ENCODE results near the gene NFATC4. TPM values are rescaled to one million over a fixed set of nuclear protein-coding genes. Genes with fewer than 3 reads are reported as not detected.

Gene NFATC4
- total RNA-seq, 1 donor from 2014 or later, result 298 TPM

DNA sequence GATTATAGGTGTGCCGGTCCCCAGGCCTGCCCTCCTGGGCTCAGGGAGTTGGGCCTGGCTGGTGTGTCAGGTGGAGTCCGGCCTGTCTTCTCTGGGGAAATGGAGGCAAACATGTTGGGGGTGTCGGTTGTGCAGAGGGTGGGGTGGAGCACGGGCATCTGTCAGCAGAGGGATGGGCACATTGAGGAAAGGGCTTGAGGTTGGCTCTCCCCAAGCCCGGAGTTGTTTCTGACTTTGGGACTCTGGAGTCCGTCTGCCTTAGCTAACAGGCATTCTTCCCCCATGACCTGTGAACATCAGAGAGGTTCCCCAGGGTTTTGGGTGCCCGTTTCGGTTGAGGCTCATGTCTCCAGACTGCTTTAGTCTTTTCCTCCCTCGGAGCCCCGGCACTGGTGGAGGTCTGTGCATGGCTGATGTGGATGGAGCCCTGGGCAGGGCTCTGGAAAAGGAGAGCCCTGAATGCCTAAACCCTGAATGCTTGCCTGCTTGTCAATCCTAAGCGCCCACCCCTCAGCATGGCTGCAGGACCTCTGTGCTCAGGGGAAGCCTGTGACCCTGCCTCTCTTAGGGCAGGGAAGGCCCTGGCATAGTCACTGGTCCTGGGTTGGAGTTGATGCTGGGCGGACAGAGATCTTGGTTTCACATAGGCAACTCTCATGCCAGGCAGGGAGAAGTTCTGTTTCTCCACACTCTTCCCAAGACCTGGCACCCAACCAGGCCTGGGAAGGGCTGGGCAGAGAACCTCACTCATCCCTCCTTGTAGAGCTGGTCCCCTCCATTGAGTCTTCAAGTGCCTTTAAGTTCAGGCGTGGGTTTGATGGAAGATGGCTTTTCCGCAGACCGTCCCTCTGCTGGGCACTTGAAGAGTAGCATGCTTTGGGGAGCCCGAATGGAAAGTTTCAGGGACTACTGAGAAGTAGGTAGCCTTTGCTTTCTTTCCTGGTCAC is 43.7 kb downstream of the NFATC4 start:
- Mint-ChIP-seq H3K4me1 (peaks cover 1% of the 10 kb centered on the region), H3K27me3 (ENCODE audit: low read depth) (no peaks in the 10 kb centered on the region), H3K9me3 (no peaks in the 10 kb centered on the region), H3K36me3 (peaks cover 36% of the 10 kb centered on the region), H3K4me3 (no peak overlapping the region), H3K27ac (no peak overlapping the region)
- no peak for DNase-seq (ENCODE audit: low spot score in 2 of 2, unreplicated experiment in 2 of 2)
- TF ChIP-seq CTCF (IDR thresholded peaks at IDR 0.05; ENCODE audit: unreplicated experiment), result peak; percentile 73

GRCh38 chr14:24414077-24414476 is 46.1 kb downstream of the NFATC4 start:
- H3K4me3 Mint-ChIP-seq, result no peak overlapping the region
- no peak overlapping the region for H3K27ac Mint-ChIP-seq
- peaks cover 34% of the 10 kb centered on the region for H3K36me3 Mint-ChIP-seq
- peaks cover 6% of the 10 kb centered on the region for H3K4me1 Mint-ChIP-seq
- DNase-seq (ENCODE audit: low spot score in 2 of 2, unreplicated experiment in 2 of 2), result no peak
- H3K27me3 Mint-ChIP-seq (ENCODE audit: low read depth), result no peaks in the 10 kb centered on the region
- TF ChIP-seq CTCF (IDR thresholded peaks at IDR 0.05; ENCODE audit: unreplicated experiment), result no peak
- no peaks in the 10 kb centered on the region for H3K9me3 Mint-ChIP-seq

GRCh38 chr14:24414732-24415420 is 46.9 kb downstream of the NFATC4 start:
- no peak for TF ChIP-seq CTCF (IDR thresholded peaks at IDR 0.05; ENCODE audit: unreplicated experiment)
- H3K27ac Mint-ChIP-seq, result no peak overlapping the region
- H3K27me3 Mint-ChIP-seq (ENCODE audit: low read depth), result no peaks in the 10 kb centered on the region
- peaks cover 9% of the 10 kb centered on the region for H3K4me1 Mint-ChIP-seq
- no peak overlapping the region for H3K4me3 Mint-ChIP-seq
- no peaks in the 10 kb centered on the region for H3K9me3 Mint-ChIP-seq
- DNase-seq (ENCODE audit: low spot score in 2 of 2, unreplicated experiment in 2 of 2), result no peak
- H3K36me3 Mint-ChIP-seq, result peaks cover 34% of the 10 kb centered on the region

DNA sequence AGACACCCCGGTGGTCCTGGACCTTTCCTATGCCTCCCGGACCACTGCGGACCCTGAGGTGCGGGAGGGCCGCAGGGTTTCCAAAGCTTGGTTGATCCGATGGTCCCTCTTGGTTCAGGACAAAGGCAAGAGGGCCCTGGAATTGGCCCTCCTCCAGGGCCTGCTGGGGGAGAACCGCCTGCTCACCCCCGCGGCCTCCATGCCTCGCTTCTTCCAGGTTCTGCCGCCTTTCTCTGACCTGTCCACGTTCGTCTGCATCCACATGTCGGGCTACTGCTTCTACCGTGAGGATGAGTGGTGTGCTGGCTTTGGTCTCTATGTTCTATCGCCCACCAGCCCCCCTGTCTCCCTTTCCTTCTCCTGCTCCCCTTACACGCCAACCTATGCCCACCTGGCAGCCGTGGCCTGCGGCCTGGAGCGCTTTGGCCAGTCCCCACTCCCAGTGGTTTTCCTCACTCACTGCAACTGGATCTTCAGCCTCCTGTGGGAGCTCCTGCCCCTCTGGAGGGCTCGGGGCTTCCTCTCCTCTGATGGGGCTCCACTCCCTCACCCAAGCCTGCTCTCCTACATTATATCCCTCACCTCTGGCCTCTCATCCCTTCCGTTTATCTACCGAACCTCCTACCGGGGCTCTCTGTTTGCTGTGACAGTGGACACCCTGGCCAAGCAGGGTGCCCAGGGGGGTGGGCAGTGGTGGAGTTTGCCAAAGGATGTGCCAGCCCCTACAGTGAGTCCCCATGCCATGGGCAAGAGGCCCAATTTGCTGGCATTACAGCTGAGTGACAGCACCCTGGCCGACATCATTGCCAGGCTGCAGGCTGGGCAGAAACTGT is 47.7 kb downstream of the NFATC4 start:
- Mint-ChIP-seq H3K4me3 (no peak overlapping the region), H3K4me1 (peaks cover 9% of the 10 kb centered on the region), H3K27ac (no peak overlapping the region), H3K9me3 (no peaks in the 10 kb centered on the region), H3K27me3 (ENCODE audit: low read depth) (no peaks in the 10 kb centered on the region), H3K36me3 (peaks cover 33% of the 10 kb centered on the region)
- TF ChIP-seq CTCF (IDR thresholded peaks at IDR 0.05; ENCODE audit: unreplicated experiment), result no peak
- no peak for DNase-seq (ENCODE audit: low spot score in 2 of 2, unreplicated experiment in 2 of 2)

GRCh38 chr14:24416254-24416931 is 48.4 kb downstream of the NFATC4 start:
- H3K27ac Mint-ChIP-seq, result peak overlapping the region; percentile 79
- DNase-seq (ENCODE audit: low spot score in 2 of 2, unreplicated experiment in 2 of 2), result no peak
- no peak for TF ChIP-seq CTCF (IDR thresholded peaks at IDR 0.05; ENCODE audit: unreplicated experiment)
- H3K4me1 Mint-ChIP-seq, result peaks cover 9% of the 10 kb centered on the region
- H3K27me3 Mint-ChIP-seq (ENCODE audit: low read depth), result no peaks in the 10 kb centered on the region
- no peaks in the 10 kb centered on the region for H3K9me3 Mint-ChIP-seq
- H3K4me3 Mint-ChIP-seq, result no peak overlapping the region
- H3K36me3 Mint-ChIP-seq, result peaks cover 29% of the 10 kb centered on the region

Data from mesothelial cell of epicardium (in vitro differentiated cells).